HepG2 (cell line): ENCODE results near the gene SLC22A23. TPM values are rescaled to one million over a fixed set of nuclear protein-coding genes. Genes with fewer than 3 reads are reported as not detected.

ENCODE experiments used
- ATAC-seq: fragments of 200-7000 bp; cut with Tn5 transposase; 3 replicates; pipeline ENCODE4 v1.9.1; 2020; ENCODE audit warnings: mild to moderate bottlenecking, moderate library complexity
- BruUV-seq: library from RNA; stranded (reverse); fragments of 400-500 nt; replicated peaks from 2 replicates; lab custom pipeline; 2021; lab: Mats Ljungman, UMichigan
- CTCF ChIA-PET: fragments of 300-600 bp; formaldehyde crosslinking; extraction: SDS; loops from one replicate; lab custom pipeline; 2021; ENCODE audit warnings: low total read pairs, inconsistent platforms, low intra/inter-chr PET ratio; lab: Yijun Ruan, JAX
- POLR2A ChIA-PET: fragments of 350-600 bp; sonication (Branson Sonifier 250); formaldehyde crosslinking; loops from one replicate; lab custom pipeline; 2020; ENCODE audit warnings: antibody characterized with exemption, inconsistent platforms; lab: Yijun Ruan, JAX
- DNase-seq: peaks from one replicate; pipeline ENCODE4 v3.0.0-alpha.2; 2015; ENCODE audit warnings: low spot score
- FAIRE-seq: peaks from 3 replicates; lab custom pipeline; 2011; peaks lifted over from hg19 to GRCh38; lab: Jason Lieb, UNC
- H2AFZ ChIP-seq: one replicate; pipeline ENCODE4 v1.6.1; 2011; ENCODE audit warnings: low read length, inconsistent platforms
- H3K27ac ChIP-seq: fragments of 300-600 bp; 3 replicates; pipeline ENCODE4 v1.8.0; 2011; ENCODE audit warnings: mixed run types, mild to moderate bottlenecking, mixed read lengths, low read length, inconsistent platforms; ENCODE audit not compliant: insufficient read depth; ENCODE audit errors: extremely low read length
- H3K27me3 ChIP-seq, 2 experiments: fragments of 200-600 bp in 1 of 2; 2 replicates in 1 of 2; 3 replicates in 1 of 2; pipeline versions ENCODE4 v1.6.0 to v1.8.0; 2011; ENCODE audit warnings: low read length in 2 of 2, mild to moderate bottlenecking in 2 of 2, moderate library complexity in 2 of 2, inconsistent platforms in 1 of 2; ENCODE audit not compliant: insufficient read depth in 2 of 2, control insufficient read depth in 1 of 2
- H3K36me3 ChIP-seq, 2 experiments: fragments of 200-600 bp in 1 of 2; replicated peaks in 1 of 2; 2 replicates in 1 of 2; 3 replicates in 1 of 2; pipeline versions ENCODE4 v1.5.1 to v1.8.0; 2011; ENCODE audit warnings: low read length in 2 of 2, inconsistent platforms in 1 of 2; ENCODE audit not compliant: insufficient read depth in 2 of 2, control insufficient read depth in 1 of 2
- H3K4me1 ChIP-seq: 2 replicates; pipeline ENCODE4 v1.5.1; 2012; ENCODE audit warnings: low read length, inconsistent platforms; ENCODE audit not compliant: insufficient read depth
- H3K4me2 ChIP-seq: 2 replicates; pipeline ENCODE4 v1.6.0; 2011; ENCODE audit warnings: low read depth, low read length, inconsistent platforms
- H3K4me3 ChIP-seq, 3 experiments: fragments of 200-600 bp in 1 of 3; sonication (generic), shearing (Covaris generic) in 1 of 3; replicated peaks in 1 of 3; 2 replicates each; pipeline ENCODE4 v1.5.1; 2011 to 2016; ENCODE audit warnings: low read length in 3 of 3, inconsistent platforms in 2 of 3, low read depth in 2 of 3, mild to moderate bottlenecking in 2 of 3, control low read depth in 1 of 3, mixed read lengths in 1 of 3; ENCODE audit not compliant: insufficient read depth in 1 of 3
- H3K79me2 ChIP-seq: one replicate; pipeline ENCODE4 v1.6.1; 2011; ENCODE audit warnings: low read length, inconsistent platforms; ENCODE audit not compliant: insufficient read depth
- H3K9ac ChIP-seq: 2 replicates; pipeline ENCODE4 v1.6.0; 2011; ENCODE audit warnings: mild to moderate bottlenecking, low read depth, low read length, inconsistent platforms; ENCODE audit not compliant: insufficient read depth
- H3K9me3 ChIP-seq: 2 replicates; pipeline ENCODE4 v1.5.1; 2012; ENCODE audit warnings: mild to moderate bottlenecking, low read length
- H4K20me1 ChIP-seq: 2 replicates; pipeline ENCODE4 v1.6.0; 2011; ENCODE audit warnings: inconsistent platforms, mild to moderate bottlenecking, low read length, moderate library complexity; ENCODE audit not compliant: insufficient read depth
- ATF7-NPFF ChIP-seq: sonication (generic); formaldehyde crosslinking; IDR thresholded peaks from 2 replicates; pipeline ENCODE4 v1.8.1; 2023; ENCODE audit warnings: mild to moderate bottlenecking, low read depth, missing genetic modification reagents, moderate library complexity
- E2F1 ChIP-seq: sonication (generic); formaldehyde crosslinking; IDR thresholded peaks from 2 replicates; pipeline ENCODE4 v1.5.0; 2020; ENCODE audit warnings: missing genetic modification reagents
- FIP1L1 ChIP-seq: fragments of 200-400 bp; formaldehyde crosslinking; IDR thresholded peaks from 2 replicates; pipeline ENCODE4 v1.6.1; 2018; ENCODE audit warnings: low read depth, mild to moderate bottlenecking, low read length, moderate library complexity, borderline replicate concordance; ENCODE audit not compliant: insufficient read depth
- FOSL1 ChIP-seq: sonication (generic); formaldehyde crosslinking; IDR thresholded peaks from 2 replicates; pipeline ENCODE4 v1.9.0; 2021; ENCODE audit warnings: missing genetic modification reagents, borderline replicate concordance
- GABPA ChIP-seq, 2 experiments: IDR thresholded peaks; 2 replicates each; pipeline ENCODE4 v1.6.1; 2011 to 2016; ENCODE audit warnings: low read depth in 2 of 2, low read length in 1 of 2, missing biosample characterization in 1 of 2, missing genetic modification characterization in 1 of 2
- HNRNPLL ChIP-seq: fragments of 200-400 bp; formaldehyde crosslinking; IDR thresholded peaks from 2 replicates; pipeline ENCODE4 v1.6.1; 2017; ENCODE audit warnings: mild to moderate bottlenecking, low read depth, low read length; ENCODE audit not compliant: poor library complexity, severe bottlenecking
- KLF16 ChIP-seq, 2 experiments: sonication (generic) in 1 of 2; formaldehyde crosslinking in 1 of 2; IDR thresholded peaks; 2 replicates each; pipeline versions ENCODE4 v1.6.1 to v1.8.0; 2016 to 2023; ENCODE audit warnings: missing genetic modification reagents in 2 of 2, missing compliant biosample characterization in 1 of 2
- MAZ ChIP-seq, 2 experiments: sonication (generic) in 1 of 2; formaldehyde crosslinking in 1 of 2; IDR thresholded peaks; 2 replicates each; pipeline versions ENCODE4 v1.5.0 to v1.6.1; 2012 to 2020; ENCODE audit warnings: low read depth in 2 of 2, mild to moderate bottlenecking in 2 of 2, borderline replicate concordance in 1 of 2, improper control_type of control experiment in 1 of 2, low read length in 1 of 2, missing genetic modification reagents in 1 of 2, moderate library complexity in 1 of 2
- NFIC ChIP-seq: IDR thresholded peaks from 2 replicates; pipeline ENCODE4 v1.6.1; 2012; ENCODE audit warnings: mild to moderate bottlenecking, low read length, inconsistent platforms
- NR2F2 ChIP-seq: IDR thresholded peaks from 2 replicates; pipeline ENCODE4 v1.6.1; 2012; ENCODE audit warnings: low read depth, inconsistent platforms, borderline replicate concordance
- RARG ChIP-seq: sonication (generic); formaldehyde crosslinking; IDR thresholded peaks from 2 replicates; pipeline ENCODE4 v1.4.0; 2020; ENCODE audit warnings: low read depth, mild to moderate bottlenecking, missing genetic modification reagents
- RORA ChIP-seq: sonication (generic); formaldehyde crosslinking; IDR thresholded peaks from 2 replicates; pipeline ENCODE4 v1.5.0; 2020; ENCODE audit warnings: mild to moderate bottlenecking, missing genetic modification reagents, moderate library complexity
- ZBTB21 ChIP-seq: sonication (generic); formaldehyde crosslinking; IDR thresholded peaks from 2 replicates; pipeline ENCODE4 v1.4.0; 2020; ENCODE audit warnings: missing genetic modification reagents
- ZNF550 ChIP-seq: sonication (generic); formaldehyde crosslinking; IDR thresholded peaks from 2 replicates; pipeline ENCODE4 v1.4.0; 2020; ENCODE audit warnings: mild to moderate bottlenecking, missing genetic modification reagents, borderline replicate concordance
- ZNF607 ChIP-seq: sonication (generic); formaldehyde crosslinking; IDR thresholded peaks from 2 replicates; pipeline ENCODE4 v1.5.1; 2020; ENCODE audit warnings: missing genetic modification reagents, mild to moderate bottlenecking, borderline replicate concordance
- ZNF652 ChIP-seq: IDR thresholded peaks from 2 replicates; pipeline ENCODE4 v1.6.1; 2016; ENCODE audit warnings: low read depth, borderline replicate concordance
- WGBS: methylation state at CpG from one replicate; pipeline ENCODE4 v1.1.6; 2017; ENCODE audit warnings: low lambda C conversion rate; 5-methylcytosine and 5-hydroxymethylcytosine counted together
- in situ Hi-C: cut with HindIII; loops from 2 replicates; pipeline ENCODE4 v1.10.0; 2017; ENCODE audit warnings: low pct_unique_long_range_greater_than_20kb; ENCODE audit not compliant: extremely low pct_ligation_motif_present
- intact Hi-C: fragments of 100-400 bp; cut with micrococcal nuclease; formaldehyde crosslinking; loops from one replicate; pipeline ENCODE4 v1.10.0; 2022; ENCODE audit not compliant: unreplicated experiment
- polyA plus RNA-seq, 8 experiments: library from polyadenylated mRNA; depleted of rRNA in 3 of 8; stranded (reverse) in 7 of 8; unstranded in 1 of 8; fragments of >200 nt; fragmentation: Illumina TruSeq in 4 of 8; extraction: Trizol in 4 of 8; gene quantifications; 2 replicates each; pipeline versions ENCODE4 v1.2.1 to v1.2.3, GENCODE V29; 2011 to 2016; ENCODE audit warnings: low read depth in 4 of 8, missing spikeins in 1 of 8, mixed read lengths in 1 of 8; ENCODE audit not compliant: insufficient read depth in 1 of 8
- total RNA-seq, 5 experiments: library from RNA; depleted of rRNA; stranded (reverse); fragments of >200 nt; fragmentation: Illumina TruSeq; extraction: Trizol; gene quantifications; 2 replicates each; pipeline ENCODE4 v1.2.3, GENCODE V29; 2016; ENCODE audit warnings: low read depth in 1 of 5
- TF ChIP-seq, protein P1 (sequence below): sonication (generic); formaldehyde crosslinking; IDR thresholded peaks from 2 replicates; pipeline ENCODE4 v1.4.0; 2020; ENCODE audit warnings: missing genetic modification reagents
- TF ChIP-seq, protein P2 (sequence below): IDR thresholded peaks from 2 replicates; pipeline ENCODE4 v1.6.1; 2018; ENCODE audit warnings: missing genetic modification reagents, mild to moderate bottlenecking, missing compliant biosample characterization
- TF ChIP-seq, protein P3 (sequence below): sonication (generic); formaldehyde crosslinking; conservative IDR thresholded peaks from 2 replicates; pipeline ENCODE4 v1.4.0; 2020; ENCODE audit warnings: missing genetic modification reagents

SLC22A23 gene
- total and polyA plus RNA-seq, 2 of the 13 experiments (the other 11 are each of a cell fraction or from before 2014, with no cell fraction given) = 11.8 to 17.5 TPM

DNA sequence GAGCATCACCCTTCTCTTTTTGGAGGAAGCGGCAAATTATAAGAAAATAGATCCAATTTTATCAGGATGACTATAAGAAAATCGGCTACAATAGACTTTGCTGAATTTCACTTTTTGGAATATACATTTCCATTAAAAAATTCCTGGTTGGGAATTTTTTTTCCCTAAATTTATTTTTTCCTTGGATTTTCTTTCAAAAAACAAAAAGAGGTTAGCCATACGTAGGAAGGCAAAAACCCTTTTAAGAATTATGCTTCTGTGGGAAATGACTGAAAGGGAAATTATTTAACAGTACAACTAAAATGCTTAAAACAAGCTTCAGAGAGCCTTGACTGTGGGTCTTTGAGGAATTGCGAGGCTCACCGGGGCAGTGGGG, 86.9 kb downstream of the SLC22A23 start:
- intact Hi-C loops = no loop called here
- WGBS = 82% methylated on average over 5 of the region's 5 CpGs
- no TSS peak for BruUV-seq
- TF ChIP-seq ZNF550 (CRISPR knock-in tag) = no peak
- no peak for TF ChIP-seq NR2F2
- TF ChIP-seq GABPA (IDR thresholded peaks at IDR 0.05; ENCODE audit: low read depth, low read length) = no peak
- 0 out of 2 replicates have a peak, but pooled peaks have one; percentile 25 for TF ChIP-seq GABPA (CRISPR knock-in tag; IDR thresholded peaks at IDR 0.05; ENCODE audit: low read depth)
- TF ChIP-seq, protein P1, sequence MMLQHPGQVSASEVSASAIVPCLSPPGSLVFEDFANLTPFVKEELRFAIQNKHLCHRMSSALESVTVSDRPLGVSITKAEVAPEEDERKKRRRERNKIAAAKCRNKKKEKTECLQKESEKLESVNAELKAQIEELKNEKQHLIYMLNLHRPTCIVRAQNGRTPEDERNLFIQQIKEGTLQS = no peak
- TF ChIP-seq, protein P2, sequence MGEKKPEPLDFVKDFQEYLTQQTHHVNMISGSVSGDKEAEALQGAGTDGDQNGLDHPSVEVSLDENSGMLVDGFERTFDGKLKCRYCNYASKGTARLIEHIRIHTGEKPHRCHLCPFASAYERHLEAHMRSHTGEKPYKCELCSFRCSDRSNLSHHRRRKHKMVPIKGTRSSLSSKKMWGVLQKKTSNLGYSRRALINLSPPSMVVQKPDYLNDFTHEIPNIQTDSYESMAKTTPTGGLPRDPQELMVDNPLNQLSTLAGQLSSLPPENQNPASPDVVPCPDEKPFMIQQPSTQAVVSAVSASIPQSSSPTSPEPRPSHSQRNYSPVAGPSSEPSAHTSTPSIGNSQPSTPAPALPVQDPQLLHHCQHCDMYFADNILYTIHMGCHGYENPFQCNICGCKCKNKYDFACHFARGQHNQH (CRISPR knock-in tag) = no peak
- TF ChIP-seq ATF7-NPFF (CRISPR knock-in tag) = no peak
- TF ChIP-seq FOSL1 (CRISPR knock-in tag) = no peak
- no peak for TF ChIP-seq HNRNPLL
- TF ChIP-seq ZNF652 = no peak
- TF ChIP-seq NFIC = peak; percentile 9; the same call in 1 of the 2 replicates
- no peak for TF ChIP-seq FIP1L1
- TF ChIP-seq RARG (CRISPR knock-in tag) = no peak
- TF ChIP-seq E2F1 (CRISPR knock-in tag) = no peak
- no peak for TF ChIP-seq KLF16 (CRISPR knock-in tag; IDR thresholded peaks at IDR 0.05)
- no peak for TF ChIP-seq ZBTB21
- 0 out of 2 replicates have a peak, but pooled peaks have one; percentile 53 for TF ChIP-seq RORA (CRISPR knock-in tag)
- TF ChIP-seq MAZ (IDR thresholded peaks at IDR 0.05; ENCODE audit: borderline replicate concordance, low read depth, low read length) = 0 out of 2 replicates have a peak, but pooled peaks have one; percentile 14
- TF ChIP-seq MAZ (CRISPR knock-in tag; IDR thresholded peaks at IDR 0.05; ENCODE audit: low read depth) = no peak
- no peak for TF ChIP-seq ZNF607 (CRISPR knock-in tag)
- TF ChIP-seq, protein P3, sequence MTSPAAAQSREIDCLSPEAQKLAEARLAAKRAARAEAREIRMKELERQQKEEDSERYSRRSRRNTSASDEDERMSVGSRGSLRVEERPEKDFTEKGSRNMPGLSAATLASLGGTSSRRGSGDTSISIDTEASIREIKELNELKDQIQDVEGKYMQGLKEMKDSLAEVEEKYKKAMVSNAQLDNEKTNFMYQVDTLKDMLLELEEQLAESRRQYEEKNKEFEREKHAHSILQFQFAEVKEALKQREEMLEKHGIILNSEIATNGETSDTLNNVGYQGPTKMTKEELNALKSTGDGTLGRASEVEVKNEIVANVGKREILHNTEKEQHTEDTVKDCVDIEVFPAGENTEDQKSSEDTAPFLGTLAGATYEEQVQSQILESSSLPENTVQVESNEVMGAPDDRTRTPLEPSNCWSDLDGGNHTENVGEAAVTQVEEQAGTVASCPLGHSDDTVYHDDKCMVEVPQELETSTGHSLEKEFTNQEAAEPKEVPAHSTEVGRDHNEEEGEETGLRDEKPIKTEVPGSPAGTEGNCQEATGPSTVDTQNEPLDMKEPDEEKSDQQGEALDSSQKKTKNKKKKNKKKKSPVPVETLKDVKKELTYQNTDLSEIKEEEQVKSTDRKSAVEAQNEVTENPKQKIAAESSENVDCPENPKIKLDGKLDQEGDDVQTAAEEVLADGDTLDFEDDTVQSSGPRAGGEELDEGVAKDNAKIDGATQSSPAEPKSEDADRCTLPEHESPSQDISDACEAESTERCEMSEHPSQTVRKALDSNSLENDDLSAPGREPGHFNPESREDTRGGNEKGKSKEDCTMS (CRISPR knock-in tag) = no peak
- POLR2A ChIA-PET = interaction anchor here (1.2 to 5.0 kb wide), 8 partner anchors 9 to 40 kb away, joined by 4 to 86 read pairs (median 12); no protein-coding TSS in a partner anchor
- H3K27me3 ChIP-seq = no peaks in the 10 kb centered on the region
- CTCF ChIA-PET = no interaction called here
- FAIRE-seq = no peak
- H3K36me3 ChIP-seq = peaks cover 0 to 3% of the 10 kb centered on the region in 2 experiments; a peak in 3 of 5 replicates
- no peak overlapping the region for H3K4me3 ChIP-seq
- peaks cover 67% of the 10 kb centered on the region for H3K79me2 ChIP-seq
- peak overlapping the region; percentile 85 for H3K27ac ChIP-seq
- H4K20me1 ChIP-seq = no peaks in the 10 kb centered on the region
- in situ Hi-C loops = no loop called here
- peaks cover 100% of the 10 kb centered on the region for H3K4me1 ChIP-seq
- H2AFZ ChIP-seq = no peak overlapping the region
- H3K4me2 ChIP-seq = peak overlapping the region; percentile 29; the same call in 1 of the 2 replicates
- no peaks in the 10 kb centered on the region for H3K9me3 ChIP-seq
- no peak for DNase-seq
- ATAC-seq = no peak
- peak overlapping the region; percentile 60 for H3K9ac ChIP-seq
